C4-2B (cell line): ENCODE results near the gene MTRR.

ENCODE experiments used
- H3K27ac ChIP-seq: fragments of 450-650 bp; 2 replicates; pipeline ENCODE4 v1.5.1; 2017
- ZFX ChIP-seq: fragments of 450-650 bp; IDR thresholded peaks from 2 replicates; pipeline ENCODE4 v1.6.1; 2017
- TF ChIP-seq, protein P1 (sequence below): fragments of 450-650 bp; conservative IDR thresholded peaks from 2 replicates; pipeline ENCODE4 v1.5.1; 2017; ENCODE audit warnings: mild to moderate bottlenecking

The MTRR gene

DNA sequence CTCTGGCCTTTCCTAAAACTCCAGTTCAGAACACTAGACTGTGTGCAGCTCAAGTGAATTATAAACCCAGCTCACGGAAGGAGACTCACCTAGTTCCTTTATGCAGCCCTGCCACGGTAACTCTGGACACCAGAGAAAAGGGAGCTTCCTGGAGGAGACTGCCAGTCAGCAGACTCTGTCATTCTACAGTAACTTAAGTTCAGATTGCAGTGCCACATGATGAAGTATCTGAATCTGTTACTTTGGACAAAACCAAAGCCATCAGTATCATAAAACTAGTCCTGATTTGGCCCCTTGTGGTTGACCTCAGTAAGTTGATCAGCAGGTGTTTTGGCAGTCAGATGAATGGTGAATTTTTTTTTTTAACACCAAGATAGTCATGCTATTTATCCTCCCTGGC lies 2.7 kb downstream of the MTRR start:
- TF ChIP-seq, protein P1, sequence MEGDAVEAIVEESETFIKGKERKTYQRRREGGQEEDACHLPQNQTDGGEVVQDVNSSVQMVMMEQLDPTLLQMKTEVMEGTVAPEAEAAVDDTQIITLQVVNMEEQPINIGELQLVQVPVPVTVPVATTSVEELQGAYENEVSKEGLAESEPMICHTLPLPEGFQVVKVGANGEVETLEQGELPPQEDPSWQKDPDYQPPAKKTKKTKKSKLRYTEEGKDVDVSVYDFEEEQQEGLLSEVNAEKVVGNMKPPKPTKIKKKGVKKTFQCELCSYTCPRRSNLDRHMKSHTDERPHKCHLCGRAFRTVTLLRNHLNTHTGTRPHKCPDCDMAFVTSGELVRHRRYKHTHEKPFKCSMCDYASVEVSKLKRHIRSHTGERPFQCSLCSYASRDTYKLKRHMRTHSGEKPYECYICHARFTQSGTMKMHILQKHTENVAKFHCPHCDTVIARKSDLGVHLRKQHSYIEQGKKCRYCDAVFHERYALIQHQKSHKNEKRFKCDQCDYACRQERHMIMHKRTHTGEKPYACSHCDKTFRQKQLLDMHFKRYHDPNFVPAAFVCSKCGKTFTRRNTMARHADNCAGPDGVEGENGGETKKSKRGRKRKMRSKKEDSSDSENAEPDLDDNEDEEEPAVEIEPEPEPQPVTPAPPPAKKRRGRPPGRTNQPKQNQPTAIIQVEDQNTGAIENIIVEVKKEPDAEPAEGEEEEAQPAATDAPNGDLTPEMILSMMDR: no peak
- no peak for TF ChIP-seq ZFX
- no peak overlapping the region for H3K27ac ChIP-seq

DNA sequence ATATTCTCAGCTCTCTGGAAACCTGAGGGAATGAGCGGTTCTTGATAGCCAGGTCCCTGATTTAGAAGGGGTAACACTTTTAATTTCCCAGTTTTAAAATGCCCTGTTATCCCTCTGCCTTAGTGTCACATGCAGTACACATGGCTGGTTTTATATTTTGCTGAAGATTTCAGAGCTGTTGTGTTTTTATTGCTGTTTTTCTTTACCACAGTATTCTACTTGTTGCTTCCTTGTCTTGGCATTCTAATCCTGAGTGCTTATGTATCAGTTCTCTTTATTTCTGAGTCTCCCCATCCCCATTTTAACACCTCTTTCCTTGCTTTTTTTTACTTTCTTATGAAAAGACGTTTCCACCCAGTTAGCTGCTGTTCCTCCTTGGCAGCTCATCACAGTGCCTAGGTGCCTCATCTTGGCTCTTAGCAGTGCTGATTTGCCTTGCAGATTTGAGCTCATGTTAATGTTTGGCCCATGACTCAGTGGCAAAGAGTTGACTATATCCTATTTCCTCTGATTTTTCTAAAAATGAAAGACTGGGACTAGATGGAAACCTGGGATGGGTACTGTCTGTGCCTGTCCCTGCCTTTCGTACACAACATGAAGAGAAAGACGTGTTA lies 3.7 kb downstream of the MTRR start:
- TF ChIP-seq, protein P1: no peak
- no peak for TF ChIP-seq ZFX
- no peak overlapping the region for H3K27ac ChIP-seq

DNA sequence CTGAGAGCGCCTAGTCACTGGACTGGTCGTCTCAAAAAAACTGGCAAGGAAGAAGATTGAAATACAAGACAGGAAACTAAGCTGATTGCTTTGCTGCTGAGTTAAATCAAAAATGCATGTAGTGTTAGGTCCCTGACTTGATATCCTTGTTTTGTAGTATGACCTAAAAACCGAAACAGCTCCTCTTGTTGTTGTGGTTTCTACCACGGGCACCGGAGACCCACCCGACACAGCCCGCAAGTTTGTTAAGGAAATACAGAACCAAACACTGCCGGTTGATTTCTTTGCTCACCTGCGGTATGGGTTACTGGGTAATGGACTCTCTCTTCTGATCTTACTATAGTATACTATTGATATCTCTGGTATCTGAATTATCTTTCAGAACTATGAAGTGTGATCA lies 4.3 kb downstream of the MTRR start:
- H3K27ac ChIP-seq: no peak overlapping the region
- no peak for TF ChIP-seq ZFX
- TF ChIP-seq, protein P1: no peak

DNA sequence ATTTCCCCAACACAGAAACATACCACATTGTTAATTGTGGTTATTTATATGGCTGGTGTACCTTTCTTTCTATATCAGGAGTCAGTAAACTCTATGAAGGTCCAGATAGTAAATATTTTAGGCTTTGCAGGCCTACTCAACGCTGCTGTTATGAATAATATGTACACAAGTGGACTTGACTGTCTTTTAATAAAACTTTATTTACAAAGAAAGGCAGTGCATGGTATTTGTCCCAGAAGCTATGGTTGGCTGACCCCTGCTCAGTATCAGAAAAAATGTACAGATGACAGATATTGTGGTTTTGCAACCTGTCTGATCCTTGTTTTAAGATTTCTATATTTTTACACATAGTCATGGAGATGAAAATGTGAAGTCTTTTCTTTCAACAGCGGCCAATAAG lies 5.7 kb downstream of the MTRR start:
- TF ChIP-seq, protein P1: no peak
- TF ChIP-seq ZFX: no peak
- H3K27ac ChIP-seq: no peak overlapping the region

DNA sequence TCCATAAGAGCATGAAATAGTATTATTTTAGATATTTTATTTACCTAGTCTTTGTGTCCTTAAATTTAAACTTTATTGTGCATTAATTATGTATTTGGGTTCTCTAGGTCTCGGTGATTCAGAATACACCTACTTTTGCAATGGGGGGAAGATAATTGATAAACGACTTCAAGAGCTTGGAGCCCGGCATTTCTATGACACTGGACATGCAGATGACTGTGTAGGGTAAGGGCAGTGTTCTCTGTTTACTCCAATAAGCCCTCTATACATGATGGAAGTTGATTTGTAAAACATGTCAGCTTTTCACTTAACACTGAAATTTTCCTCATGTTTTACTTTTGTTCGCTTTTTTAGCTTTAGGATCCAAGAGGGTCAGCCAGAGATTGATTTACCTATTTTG lies 6.2 kb downstream of the MTRR start:
- TF ChIP-seq, protein P1: no peak
- no peak for TF ChIP-seq ZFX
- H3K27ac ChIP-seq: no peak overlapping the region

DNA sequence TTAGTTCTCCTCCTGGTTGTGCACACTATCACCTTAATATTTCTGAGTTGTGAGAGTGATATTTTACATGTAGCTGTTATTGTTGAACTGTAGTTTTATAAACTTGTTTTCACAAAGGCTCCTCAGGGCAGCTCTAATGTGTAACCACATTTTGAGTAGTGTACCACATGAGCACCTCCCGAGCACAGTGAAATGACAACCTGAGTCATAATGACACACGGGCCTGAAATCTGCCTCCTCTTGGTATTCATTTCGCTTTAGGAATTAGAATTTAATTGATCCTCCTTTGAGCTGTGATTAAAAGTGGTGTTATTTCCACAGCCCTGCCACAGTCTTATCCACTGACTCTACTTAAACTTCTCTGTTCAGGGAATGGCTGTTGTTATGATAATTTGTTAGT lies 7.9 kb downstream of the MTRR start:
- no peak overlapping the region for H3K27ac ChIP-seq
- TF ChIP-seq ZFX: no peak
- TF ChIP-seq, protein P1: no peak

DNA sequence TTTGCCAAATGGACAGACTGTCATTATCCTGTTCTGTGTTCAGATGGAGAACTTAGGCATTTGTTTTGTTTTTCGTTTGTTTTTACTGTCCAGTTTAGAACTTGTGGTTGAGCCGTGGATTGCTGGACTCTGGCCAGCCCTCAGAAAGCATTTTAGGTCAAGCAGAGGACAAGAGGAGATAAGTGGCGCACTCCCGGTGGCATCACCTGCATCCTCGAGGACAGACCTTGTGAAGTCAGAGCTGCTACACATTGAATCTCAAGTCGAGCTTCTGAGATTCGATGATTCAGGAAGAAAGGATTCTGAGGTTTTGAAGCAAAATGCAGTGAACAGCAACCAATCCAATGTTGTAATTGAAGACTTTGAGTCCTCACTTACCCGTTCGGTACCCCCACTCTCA lies 8.9 kb downstream of the MTRR start:
- TF ChIP-seq, protein P1: no peak
- no peak for TF ChIP-seq ZFX
- peak overlapping the region; percentile 34 for H3K27ac ChIP-seq
